ENCODE measurements around the gene TXNDC11.

TXNDC11 gene

DNA sequence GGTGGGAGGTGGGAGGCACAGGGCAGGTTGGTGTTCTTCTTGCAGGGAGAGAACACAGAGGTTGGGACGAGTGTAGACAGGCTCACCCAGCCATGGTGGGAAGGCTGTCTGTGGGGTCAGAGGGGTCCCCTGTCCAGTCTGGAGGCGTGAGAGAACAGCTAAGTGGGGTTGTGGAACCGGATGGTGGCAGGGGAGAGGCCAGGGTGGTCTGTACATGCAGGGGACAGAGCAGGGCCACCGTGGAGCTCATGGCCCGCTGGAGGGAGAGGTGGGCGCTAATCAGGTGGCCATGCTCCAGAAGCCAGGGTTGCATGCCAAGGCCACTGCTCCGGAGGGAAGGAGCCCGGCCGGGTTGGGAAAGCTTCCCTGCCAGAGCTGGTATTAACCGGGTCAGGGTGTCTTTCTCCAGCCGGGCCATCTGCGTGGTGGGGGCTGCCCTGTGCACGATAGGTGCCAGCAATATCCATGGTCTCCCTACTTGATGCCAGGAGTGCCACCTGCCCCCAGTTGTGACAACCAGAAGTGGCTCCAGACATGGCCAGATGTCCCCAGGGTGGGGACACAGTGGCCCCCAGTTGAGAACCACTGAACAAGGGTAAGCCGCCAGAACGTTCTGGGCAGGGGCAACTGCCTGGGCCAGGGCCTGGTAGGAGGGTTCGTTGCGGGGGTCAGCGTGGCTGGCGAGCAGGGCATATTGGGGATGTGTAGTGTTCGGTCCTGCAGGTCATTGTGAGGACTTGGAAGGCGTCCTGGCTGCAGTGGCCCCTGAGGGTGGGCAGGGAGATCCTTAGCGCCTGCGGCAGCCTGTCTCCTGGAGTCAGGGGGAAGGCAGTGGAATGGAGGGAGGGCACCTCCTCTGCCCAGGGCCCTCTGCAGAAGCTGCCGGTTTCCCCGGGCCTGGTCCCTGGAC, 69.3 kb downstream of the TXNDC11 start:
- TF ChIP-seq, protein P1, sequence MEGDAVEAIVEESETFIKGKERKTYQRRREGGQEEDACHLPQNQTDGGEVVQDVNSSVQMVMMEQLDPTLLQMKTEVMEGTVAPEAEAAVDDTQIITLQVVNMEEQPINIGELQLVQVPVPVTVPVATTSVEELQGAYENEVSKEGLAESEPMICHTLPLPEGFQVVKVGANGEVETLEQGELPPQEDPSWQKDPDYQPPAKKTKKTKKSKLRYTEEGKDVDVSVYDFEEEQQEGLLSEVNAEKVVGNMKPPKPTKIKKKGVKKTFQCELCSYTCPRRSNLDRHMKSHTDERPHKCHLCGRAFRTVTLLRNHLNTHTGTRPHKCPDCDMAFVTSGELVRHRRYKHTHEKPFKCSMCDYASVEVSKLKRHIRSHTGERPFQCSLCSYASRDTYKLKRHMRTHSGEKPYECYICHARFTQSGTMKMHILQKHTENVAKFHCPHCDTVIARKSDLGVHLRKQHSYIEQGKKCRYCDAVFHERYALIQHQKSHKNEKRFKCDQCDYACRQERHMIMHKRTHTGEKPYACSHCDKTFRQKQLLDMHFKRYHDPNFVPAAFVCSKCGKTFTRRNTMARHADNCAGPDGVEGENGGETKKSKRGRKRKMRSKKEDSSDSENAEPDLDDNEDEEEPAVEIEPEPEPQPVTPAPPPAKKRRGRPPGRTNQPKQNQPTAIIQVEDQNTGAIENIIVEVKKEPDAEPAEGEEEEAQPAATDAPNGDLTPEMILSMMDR (IDR thresholded peaks at IDR 0.05), result no peak

DNA sequence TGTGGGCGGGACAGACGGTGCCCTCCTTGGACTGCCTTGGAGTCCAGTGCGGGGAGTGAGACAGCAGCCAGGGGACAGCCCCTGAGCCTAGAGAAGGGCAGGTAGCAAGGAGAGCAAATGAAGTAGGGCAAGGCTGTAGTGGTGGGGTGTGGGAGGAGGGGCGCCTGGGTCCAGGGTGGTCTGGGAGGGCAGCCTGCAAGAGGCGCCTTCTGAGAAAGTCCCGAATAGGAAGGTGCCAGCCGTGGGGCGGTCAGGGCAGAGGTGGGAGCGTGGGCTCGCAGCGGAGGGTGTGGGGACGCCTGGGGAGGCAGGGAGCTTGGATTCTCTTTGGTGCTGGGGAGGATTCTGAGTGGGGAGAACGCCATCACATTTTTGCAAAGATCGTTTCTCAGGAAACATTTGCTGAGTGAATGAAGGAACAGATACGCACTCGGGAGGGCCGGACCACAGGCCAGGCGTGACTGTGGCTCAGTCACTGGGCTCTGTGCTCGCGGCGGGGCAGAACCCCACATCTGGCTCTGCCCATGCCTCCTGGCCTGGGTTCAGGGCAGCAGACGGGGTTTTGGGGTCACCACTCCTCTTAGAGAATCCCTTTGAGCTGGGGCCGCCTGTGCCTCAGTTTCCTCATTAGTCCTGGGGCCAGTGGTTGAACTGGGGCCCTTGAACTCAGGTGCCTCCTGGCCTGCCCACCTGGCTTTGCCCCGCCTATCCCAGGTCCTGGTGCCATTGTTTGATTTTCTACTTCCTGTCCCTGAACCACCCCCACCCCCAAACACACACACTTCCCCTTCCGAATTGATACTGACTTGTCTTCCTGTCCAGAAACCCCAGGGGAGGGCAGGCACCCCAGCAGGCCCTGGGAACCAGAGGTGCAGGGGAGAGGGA, 70.2 kb downstream of the TXNDC11 start:
- TF ChIP-seq, protein P1 (IDR thresholded peaks at IDR 0.05), result no peak

GRCh38 chr16:11671676-11672075, 71.0 kb downstream of the TXNDC11 start:
- TF ChIP-seq, protein P1 (IDR thresholded peaks at IDR 0.05), result no peak

DNA sequence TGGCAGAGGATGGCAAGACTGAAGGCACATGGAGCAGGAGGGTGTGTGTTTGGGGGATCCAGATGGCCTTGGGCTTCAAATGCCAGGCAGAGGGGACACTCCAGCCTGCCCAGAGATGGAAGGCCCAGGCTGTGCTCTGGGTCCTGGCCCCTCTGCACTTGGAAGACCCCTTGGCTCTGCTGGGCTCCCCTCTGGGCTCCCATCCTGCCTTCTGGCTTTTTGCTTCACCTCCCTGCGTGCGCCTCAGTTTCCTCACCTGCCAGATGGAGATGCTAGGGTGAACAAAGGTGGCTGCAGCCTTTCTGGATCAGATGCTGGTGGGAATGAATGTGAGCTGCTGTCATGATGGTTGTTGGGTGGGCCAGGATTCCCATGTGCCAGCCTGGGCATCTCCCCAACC, 71.4 kb downstream of the TXNDC11 start:
- TF ChIP-seq, protein P1 (IDR thresholded peaks at IDR 0.05), result no peak

DNA sequence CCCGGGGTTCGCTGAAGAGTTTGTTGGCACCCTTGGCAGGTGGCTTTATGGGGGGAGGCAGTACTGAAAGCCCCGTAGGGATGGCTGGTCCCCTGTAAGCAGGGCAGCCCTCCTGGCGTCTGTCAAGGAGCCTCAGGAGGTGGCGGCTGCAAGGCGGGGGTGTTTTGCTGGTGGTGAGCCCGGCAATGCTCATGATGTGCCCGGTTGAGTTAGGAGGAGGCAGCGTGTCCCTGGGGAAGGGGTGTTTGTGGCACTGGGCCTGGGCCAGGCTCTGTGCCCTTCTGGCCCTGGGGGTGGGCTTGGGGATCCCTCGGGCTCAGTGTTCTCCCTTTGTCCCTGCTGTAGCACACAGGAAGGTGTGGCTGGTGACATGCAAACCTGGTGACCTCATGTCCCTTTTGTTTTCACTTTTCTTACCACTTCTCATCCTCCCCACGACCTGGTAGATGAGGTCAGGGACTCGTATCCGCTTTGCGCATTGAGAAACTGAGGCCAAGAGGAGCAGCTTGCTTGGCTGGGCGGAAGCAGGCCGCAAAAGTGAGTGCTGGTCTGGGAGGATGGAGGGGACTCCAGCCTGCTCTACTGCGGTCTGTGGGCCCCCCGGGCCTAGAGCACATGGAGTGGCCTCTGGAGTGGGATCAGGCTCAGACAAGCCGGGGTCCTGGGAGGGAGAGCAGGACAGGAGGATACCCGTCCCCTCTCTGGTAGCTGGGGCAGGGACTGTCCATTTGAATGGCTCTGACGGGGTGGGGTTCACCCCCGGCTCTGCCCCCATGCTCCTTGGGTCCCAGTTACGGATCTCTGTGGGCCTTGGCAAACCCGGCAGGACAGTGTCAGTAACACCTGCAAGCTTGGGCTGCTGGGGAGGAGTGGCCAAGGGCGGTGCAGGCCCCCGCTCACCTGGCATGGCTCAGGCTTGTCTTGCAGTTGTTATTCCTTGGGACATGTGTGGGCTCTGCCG, 72.2 kb downstream of the TXNDC11 start:
- TF ChIP-seq, protein P1 (IDR thresholded peaks at IDR 0.05), result no peak

- TF ChIP-seq, protein P1 (IDR thresholded peaks at IDR 0.05), result no peak
Measured at GRCh38 chr16:11669380-11670146, 73.1 kb downstream of the TXNDC11 start.

Measured in LNCAP (cell line).